Calu3 (cell line): ENCODE results near the gene CFAP52. TPM values are rescaled to one million over a fixed set of nuclear protein-coding genes. Genes with fewer than 3 reads are reported as not detected.
"Not testable (repeated sequence)": the region's sequence is repeated elsewhere in the genome, so short reads cannot be mapped to it uniquely, and the experiment has no call there.

Experiments used
- BruUV-seq: library from RNA; stranded (reverse); fragments of 400-500 nt; replicated peaks from 2 replicates; lab custom pipeline; 2021; lab: Mats Ljungman, UMichigan
- CTCF ChIA-PET: fragments of 300-600 bp; sonication (Branson Sonifier 250); formaldehyde crosslinking; loops from one replicate; lab custom pipeline; 2022; ENCODE audit warnings: antibody characterized with exemption; lab: Charles Lee
- DNase-seq: peaks from one replicate; pipeline ENCODE4 v3.0.0; 2022
- H3K27ac Mint-ChIP-seq: one replicate; pipeline ENCODE4 v1.8.0; 2022; ENCODE audit warnings: mixed read lengths; ENCODE audit not compliant: unreplicated experiment
- H3K27me3 Mint-ChIP-seq: one replicate; pipeline ENCODE4 v1.8.0; 2022; ENCODE audit warnings: mixed read lengths; ENCODE audit not compliant: unreplicated experiment
- H3K36me3 Mint-ChIP-seq: one replicate; pipeline ENCODE4 v1.8.0; 2022; ENCODE audit warnings: mild to moderate bottlenecking, moderate library complexity, mixed read lengths; ENCODE audit not compliant: insufficient read depth, unreplicated experiment
- H3K4me1 Mint-ChIP-seq: one replicate; pipeline ENCODE4 v1.8.0; 2022; ENCODE audit warnings: mild to moderate bottlenecking, low read depth, mixed read lengths; ENCODE audit not compliant: unreplicated experiment
- H3K4me3 Mint-ChIP-seq: one replicate; pipeline ENCODE4 v1.8.0; 2022; ENCODE audit warnings: mild to moderate bottlenecking, low read depth, moderate library complexity, mixed read lengths; ENCODE audit not compliant: unreplicated experiment
- H3K9me3 Mint-ChIP-seq: one replicate; pipeline ENCODE4 v1.8.0; 2022; ENCODE audit warnings: low read depth, mixed read lengths; ENCODE audit not compliant: unreplicated experiment
- intact Hi-C: fragments of 100-400 bp; cut with micrococcal nuclease; formaldehyde crosslinking; loops from one replicate; pipeline ENCODE4 v1.10.0; 2022; ENCODE audit not compliant: unreplicated experiment
- total RNA-seq: library from RNA; stranded (reverse); gene quantifications from 2 replicates; pipeline ENCODE4 v1.2.3, GENCODE V29; 2022
- TF ChIP-seq, protein P1 (sequence below): fragments of 200-600 bp; IDR thresholded peaks from one replicate; pipeline ENCODE4 v1.8.0; 2022; ENCODE audit warnings: antibody characterized with exemption; ENCODE audit not compliant: unreplicated experiment

Gene CFAP52
- total RNA-seq, 1 experiment from 2014 or later: not detected

GRCh38 chr17:9658593-9659211, 82.3 kb downstream of the CFAP52 start:
- DNase-seq: no peak
- Mint-ChIP-seq H3K4me3 (no peak overlapping the region), H3K36me3 (no peaks in the 10 kb centered on the region), H3K4me1 (no peaks in the 10 kb centered on the region), H3K27ac (no peak overlapping the region), H3K9me3 (no peaks in the 10 kb centered on the region), H3K27me3 (no peaks in the 10 kb centered on the region)
- TF ChIP-seq, protein P1, sequence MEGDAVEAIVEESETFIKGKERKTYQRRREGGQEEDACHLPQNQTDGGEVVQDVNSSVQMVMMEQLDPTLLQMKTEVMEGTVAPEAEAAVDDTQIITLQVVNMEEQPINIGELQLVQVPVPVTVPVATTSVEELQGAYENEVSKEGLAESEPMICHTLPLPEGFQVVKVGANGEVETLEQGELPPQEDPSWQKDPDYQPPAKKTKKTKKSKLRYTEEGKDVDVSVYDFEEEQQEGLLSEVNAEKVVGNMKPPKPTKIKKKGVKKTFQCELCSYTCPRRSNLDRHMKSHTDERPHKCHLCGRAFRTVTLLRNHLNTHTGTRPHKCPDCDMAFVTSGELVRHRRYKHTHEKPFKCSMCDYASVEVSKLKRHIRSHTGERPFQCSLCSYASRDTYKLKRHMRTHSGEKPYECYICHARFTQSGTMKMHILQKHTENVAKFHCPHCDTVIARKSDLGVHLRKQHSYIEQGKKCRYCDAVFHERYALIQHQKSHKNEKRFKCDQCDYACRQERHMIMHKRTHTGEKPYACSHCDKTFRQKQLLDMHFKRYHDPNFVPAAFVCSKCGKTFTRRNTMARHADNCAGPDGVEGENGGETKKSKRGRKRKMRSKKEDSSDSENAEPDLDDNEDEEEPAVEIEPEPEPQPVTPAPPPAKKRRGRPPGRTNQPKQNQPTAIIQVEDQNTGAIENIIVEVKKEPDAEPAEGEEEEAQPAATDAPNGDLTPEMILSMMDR: no peak
- CTCF ChIA-PET: no interaction called here
- intact Hi-C loops: no loop called here
- BruUV-seq: no TSS peak

GRCh38 chr17:9661027-9661426, 84.6 kb downstream of the CFAP52 start:
- Mint-ChIP-seq H3K27ac (no peak overlapping the region), H3K4me1 (no peaks in the 10 kb centered on the region), H3K4me3 (no peak overlapping the region), H3K9me3 (peaks cover 2% of the 10 kb centered on the region), H3K27me3 (no peaks in the 10 kb centered on the region), H3K36me3 (peaks cover 5% of the 10 kb centered on the region)
- BruUV-seq: no TSS peak
- CTCF ChIA-PET: no interaction called here
- TF ChIP-seq, protein P1: no peak
- intact Hi-C loops: no loop called here
- no peak for DNase-seq

GRCh38 chr17:9663511-9663910, 87.1 kb downstream of the CFAP52 start:
- H3K9me3 Mint-ChIP-seq, intact Hi-C loops, CTCF ChIA-PET, BruUV-seq, H3K27ac Mint-ChIP-seq, H3K27me3 Mint-ChIP-seq, H3K36me3 Mint-ChIP-seq, H3K4me3 Mint-ChIP-seq, DNase-seq, H3K4me1 Mint-ChIP-seq: not testable (repeated sequence)

DNA sequence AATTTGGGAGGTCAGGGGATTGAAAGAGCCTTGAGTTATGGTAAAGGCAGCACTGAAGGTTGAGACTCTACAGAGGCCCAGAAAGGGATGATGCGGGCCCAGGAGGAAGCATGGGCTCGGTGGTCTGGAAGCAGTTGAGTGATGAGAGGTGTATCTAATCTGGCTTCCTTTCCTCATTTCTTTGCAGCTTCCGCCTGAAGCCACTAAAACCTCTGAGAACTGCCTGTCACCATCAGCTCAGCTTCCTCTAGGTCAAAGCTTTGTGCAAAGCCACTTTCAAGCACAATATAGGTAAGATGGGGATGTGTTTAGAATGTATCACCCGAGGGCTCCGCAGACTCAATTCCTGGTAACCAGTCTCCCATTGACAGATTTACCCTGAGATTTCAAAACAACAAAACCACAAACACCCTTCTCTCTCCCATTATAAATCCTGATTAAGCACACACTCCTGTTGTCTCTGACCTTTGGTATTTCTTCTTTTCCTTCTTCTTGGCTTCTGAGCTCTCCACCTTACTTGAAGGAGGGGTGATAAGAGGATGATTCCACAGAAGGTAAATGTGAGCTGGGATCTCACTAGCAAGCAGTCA, 90.1 kb downstream of the CFAP52 start:
- H3K27me3 Mint-ChIP-seq: no peaks in the 10 kb centered on the region
- H3K36me3 Mint-ChIP-seq: peaks cover 5% of the 10 kb centered on the region
- peaks cover 9% of the 10 kb centered on the region for H3K4me1 Mint-ChIP-seq
- H3K9me3 Mint-ChIP-seq: peaks cover 2% of the 10 kb centered on the region
- H3K4me3 Mint-ChIP-seq: no peak overlapping the region
- CTCF ChIA-PET: no interaction called here
- no TSS peak for BruUV-seq
- no peak for DNase-seq
- TF ChIP-seq, protein P1: no peak
- intact Hi-C loops: no loop called here
- no peak overlapping the region for H3K27ac Mint-ChIP-seq

GRCh38 chr17:9668517-9668916, 92.1 kb downstream of the CFAP52 start:
- H3K36me3 Mint-ChIP-seq: peaks cover 5% of the 10 kb centered on the region
- CTCF ChIA-PET: no interaction called here
- H3K4me1 Mint-ChIP-seq: peaks cover 9% of the 10 kb centered on the region
- no TSS peak for BruUV-seq
- H3K27me3 Mint-ChIP-seq: no peaks in the 10 kb centered on the region
- TF ChIP-seq, protein P1: no peak
- H3K9me3 Mint-ChIP-seq: peaks cover 2% of the 10 kb centered on the region
- DNase-seq: no peak
- no peak overlapping the region for H3K27ac Mint-ChIP-seq
- no peak overlapping the region for H3K4me3 Mint-ChIP-seq
- intact Hi-C loops: no loop called here
